Raji (cell line): Measurements from ENCODE around the gene ZSCAN30.

Experiments used
- POLR2A ChIP-seq: IDR thresholded peaks from 2 replicates; pipeline ENCODE4 v1.6.1; 2011; ENCODE audit warnings: low read depth, low read length, control low read depth; ENCODE audit not compliant: insufficient read depth

ZSCAN30 gene

DNA sequence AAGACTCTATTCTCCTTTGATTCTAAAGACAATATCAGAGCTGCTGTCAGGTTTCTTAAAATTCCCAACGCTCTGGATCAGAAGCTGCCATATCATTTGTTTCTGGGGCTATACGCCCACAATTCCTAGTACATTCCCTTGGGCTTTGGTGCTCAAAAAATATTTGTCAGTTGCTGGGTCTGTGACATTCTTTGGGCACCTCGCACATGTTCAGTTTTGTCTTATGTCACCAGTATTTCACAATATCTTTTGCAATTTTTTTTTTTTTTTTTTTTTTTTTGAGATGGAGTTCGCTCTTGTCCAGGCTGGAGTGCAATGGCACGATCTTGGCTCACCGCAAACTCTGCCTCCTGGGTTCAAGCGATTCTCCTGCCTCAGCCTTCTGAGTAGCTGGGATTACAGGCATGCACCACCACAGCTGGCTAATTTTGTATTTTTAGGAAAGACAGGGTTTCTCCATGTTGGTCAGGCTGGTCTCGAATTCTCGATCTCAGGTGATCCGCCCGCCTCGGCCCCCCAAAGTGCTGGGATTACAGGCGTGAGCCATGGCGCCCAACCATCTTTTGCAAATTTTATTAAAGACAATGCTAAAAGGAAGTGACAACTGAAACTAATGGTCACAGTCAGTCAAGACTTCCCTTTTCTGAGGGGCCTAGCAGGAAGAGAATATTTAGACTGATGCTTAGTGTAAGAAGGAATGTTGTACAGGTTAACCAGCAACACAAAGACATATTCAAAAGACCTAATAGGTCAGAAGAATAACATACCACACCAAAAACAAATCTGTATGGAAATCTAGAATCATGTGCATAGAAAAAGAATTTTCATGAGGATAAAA lies 42.4 kb downstream of the ZSCAN30 start:
- no peak for TF ChIP-seq POLR2A

- TF ChIP-seq POLR2A = no peak
Observed at GRCh38 chr18:35246831-35247230, 43.2 kb downstream of the ZSCAN30 start.

DNA sequence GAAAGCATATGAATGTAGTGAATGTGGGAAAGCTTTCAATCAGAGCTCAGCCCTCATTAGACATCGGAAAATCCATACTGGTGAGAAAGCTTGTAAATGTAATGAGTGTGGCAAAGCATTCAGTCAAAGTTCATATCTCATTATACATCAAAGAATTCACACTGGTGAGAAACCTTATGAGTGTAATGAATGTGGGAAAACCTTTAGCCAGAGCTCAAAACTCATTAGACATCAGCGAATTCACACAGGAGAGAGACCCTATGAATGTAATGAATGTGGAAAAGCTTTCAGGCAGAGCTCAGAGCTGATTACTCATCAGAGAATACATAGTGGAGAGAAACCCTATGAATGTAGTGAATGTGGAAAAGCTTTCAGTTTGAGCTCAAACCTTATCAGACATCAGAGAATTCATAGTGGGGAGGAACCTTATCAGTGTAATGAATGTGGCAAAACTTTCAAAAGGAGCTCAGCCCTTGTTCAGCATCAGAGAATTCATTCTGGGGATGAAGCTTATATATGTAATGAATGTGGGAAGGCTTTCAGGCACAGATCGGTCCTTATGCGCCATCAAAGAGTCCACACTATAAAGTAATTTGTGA lies 44.2 kb downstream of the ZSCAN30 start:
- no peak for TF ChIP-seq POLR2A

GRCh38 chr18:35244671-35245070 lies 45.4 kb downstream of the ZSCAN30 start:
- TF ChIP-seq POLR2A = no peak

DNA sequence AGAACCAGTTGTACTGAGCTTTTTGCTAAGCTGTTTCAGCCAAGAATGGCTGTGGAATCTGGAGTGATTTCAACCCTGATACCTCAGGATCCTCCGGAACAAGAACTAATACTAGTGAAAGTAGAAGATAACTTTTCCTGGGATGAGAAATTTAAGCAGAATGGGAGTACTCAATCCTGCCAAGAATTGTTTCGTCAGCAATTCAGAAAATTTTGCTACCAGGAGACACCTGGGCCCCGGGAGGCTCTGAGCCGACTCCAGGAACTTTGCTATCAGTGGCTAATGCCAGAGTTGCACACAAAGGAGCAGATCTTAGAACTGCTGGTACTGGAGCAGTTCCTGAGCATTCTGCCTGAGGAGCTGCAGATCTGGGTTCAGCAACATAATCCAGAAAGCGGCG lies 47.6 kb downstream of the ZSCAN30 start:
- TF ChIP-seq POLR2A = no peak

DNA sequence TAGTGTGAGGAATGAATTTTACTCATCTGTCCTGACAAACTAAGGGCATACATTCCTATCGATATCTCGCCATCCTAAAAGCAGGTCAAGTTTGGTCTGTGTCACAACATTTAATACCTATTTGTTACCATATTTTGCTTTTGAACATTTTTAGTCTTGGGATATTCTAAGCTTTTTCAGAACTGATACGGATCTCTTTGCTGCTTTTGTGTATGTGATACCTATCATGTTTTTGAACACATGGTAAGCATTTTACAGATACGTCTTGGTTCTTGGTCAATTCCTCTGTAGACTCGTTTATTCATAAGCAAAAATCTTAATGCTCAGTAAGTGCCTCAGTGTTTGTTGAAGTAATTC lies 48.6 kb downstream of the ZSCAN30 start:
- no peak for TF ChIP-seq POLR2A

- peak; percentile 85 for TF ChIP-seq POLR2A
Observed at GRCh38 chr18:35240664-35241447, 49.2 kb downstream of the ZSCAN30 start, which contains the start of gene ZNF397. ZNF397 (plus strand) TSS chr18:35241034; CDS start chr18:35242471, 1,437 bp downstream.

GRCh38 chr18:35239314-35239713 lies 50.7 kb downstream of the ZSCAN30 start:
- no peak for TF ChIP-seq POLR2A

- TF ChIP-seq POLR2A = no peak
Observed at GRCh38 chr18:35236571-35237363, 53.3 kb downstream of the ZSCAN30 start.

- no peak for TF ChIP-seq POLR2A
Observed at GRCh38 chr18:35231052-35231451, 59.0 kb downstream of the ZSCAN30 start.

GRCh38 chr18:35227254-35227653 lies 62.8 kb downstream of the ZSCAN30 start:
- no peak for TF ChIP-seq POLR2A

DNA sequence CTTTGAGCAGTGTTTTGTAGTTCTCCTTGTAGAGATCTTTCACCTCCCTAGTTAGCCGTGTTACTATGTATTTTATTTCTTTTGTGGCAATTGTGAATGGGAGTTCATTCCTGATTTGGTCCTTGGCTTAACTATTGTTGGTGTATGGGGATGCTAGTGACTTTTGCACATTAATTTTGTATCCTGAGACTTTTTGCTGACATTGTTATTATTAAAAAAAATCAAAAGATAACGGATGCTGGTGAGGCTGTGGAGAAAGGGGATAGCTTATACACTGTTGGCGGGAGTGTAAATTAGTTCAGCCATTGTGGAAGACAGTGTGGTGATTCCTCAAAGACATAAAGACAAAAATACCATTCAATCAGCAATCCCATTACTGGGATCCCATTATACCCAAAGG lies 66.2 kb downstream of the ZSCAN30 start:
- no peak for TF ChIP-seq POLR2A

DNA sequence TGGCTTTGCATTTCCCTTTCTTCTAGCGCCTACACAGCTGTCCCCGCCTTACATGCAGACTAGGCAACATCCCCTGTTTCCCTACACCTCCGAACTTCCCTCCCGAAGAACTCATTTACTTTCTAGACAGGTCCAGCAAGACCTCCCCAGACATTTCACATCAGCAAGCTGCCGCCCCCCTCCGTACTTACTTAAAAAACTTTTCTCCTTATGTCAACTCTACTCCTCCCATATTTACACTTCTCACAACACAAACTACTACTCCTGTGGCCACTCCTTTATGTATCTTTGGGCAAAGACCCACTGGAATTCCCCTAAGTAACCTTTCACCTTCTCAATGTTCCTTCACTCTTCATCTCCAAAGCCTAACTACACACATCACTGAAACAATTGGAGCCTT lies 69.6 kb downstream of the ZSCAN30 start:
- TF ChIP-seq POLR2A = no peak

GRCh38 chr18:35215026-35215425 lies 75.0 kb downstream of the ZSCAN30 start:
- TF ChIP-seq POLR2A = no peak

DNA sequence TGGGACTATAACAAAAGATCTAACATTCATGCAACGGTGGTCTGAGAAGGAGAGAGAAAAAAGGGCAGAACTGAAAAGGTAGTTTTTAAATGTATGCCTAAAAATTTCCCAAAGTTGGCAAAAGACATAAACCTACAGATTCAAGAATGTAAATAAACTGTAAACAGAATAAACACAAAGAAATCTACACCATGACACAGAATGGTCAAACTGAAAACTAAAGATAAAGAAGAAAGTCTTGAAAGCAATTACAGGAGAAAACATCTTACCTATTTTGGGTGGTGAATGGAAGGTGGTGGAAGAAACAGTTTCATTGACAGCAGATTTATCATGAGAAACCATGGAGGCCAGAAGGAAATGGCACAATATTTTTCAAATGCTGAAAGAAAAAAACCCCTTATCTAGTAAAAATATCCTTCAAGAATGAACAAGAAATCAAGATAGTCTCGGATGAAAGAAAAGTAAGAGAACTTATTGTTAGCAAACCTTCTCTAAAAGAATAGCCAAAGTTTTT lies 84.8 kb downstream of the ZSCAN30 start:
- TF ChIP-seq POLR2A = no peak

- TF ChIP-seq POLR2A = no peak
Observed at GRCh38 chr18:35203067-35203466, 87.0 kb downstream of the ZSCAN30 start.
